NCI-H510A (cell line): ENCODE results near the gene SF3A1.
A peak's percentile ranks its signal among the peaks of the same experiment; 100 is the strongest.
"Not testable (repeated sequence)": the region's sequence is repeated elsewhere in the genome, so short reads cannot be mapped to it uniquely, and the experiment has no call there.

Experiments
- DNase-seq: peaks from one replicate; lab custom pipeline; 2025; lab: John Stamatoyannopoulos, UW

SF3A1 gene, protein sequence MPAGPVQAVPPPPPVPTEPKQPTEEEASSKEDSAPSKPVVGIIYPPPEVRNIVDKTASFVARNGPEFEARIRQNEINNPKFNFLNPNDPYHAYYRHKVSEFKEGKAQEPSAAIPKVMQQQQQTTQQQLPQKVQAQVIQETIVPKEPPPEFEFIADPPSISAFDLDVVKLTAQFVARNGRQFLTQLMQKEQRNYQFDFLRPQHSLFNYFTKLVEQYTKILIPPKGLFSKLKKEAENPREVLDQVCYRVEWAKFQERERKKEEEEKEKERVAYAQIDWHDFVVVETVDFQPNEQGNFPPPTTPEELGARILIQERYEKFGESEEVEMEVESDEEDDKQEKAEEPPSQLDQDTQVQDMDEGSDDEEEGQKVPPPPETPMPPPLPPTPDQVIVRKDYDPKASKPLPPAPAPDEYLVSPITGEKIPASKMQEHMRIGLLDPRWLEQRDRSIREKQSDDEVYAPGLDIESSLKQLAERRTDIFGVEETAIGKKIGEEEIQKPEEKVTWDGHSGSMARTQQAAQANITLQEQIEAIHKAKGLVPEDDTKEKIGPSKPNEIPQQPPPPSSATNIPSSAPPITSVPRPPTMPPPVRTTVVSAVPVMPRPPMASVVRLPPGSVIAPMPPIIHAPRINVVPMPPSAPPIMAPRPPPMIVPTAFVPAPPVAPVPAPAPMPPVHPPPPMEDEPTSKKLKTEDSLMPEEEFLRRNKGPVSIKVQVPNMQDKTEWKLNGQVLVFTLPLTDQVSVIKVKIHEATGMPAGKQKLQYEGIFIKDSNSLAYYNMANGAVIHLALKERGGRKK

DNA sequence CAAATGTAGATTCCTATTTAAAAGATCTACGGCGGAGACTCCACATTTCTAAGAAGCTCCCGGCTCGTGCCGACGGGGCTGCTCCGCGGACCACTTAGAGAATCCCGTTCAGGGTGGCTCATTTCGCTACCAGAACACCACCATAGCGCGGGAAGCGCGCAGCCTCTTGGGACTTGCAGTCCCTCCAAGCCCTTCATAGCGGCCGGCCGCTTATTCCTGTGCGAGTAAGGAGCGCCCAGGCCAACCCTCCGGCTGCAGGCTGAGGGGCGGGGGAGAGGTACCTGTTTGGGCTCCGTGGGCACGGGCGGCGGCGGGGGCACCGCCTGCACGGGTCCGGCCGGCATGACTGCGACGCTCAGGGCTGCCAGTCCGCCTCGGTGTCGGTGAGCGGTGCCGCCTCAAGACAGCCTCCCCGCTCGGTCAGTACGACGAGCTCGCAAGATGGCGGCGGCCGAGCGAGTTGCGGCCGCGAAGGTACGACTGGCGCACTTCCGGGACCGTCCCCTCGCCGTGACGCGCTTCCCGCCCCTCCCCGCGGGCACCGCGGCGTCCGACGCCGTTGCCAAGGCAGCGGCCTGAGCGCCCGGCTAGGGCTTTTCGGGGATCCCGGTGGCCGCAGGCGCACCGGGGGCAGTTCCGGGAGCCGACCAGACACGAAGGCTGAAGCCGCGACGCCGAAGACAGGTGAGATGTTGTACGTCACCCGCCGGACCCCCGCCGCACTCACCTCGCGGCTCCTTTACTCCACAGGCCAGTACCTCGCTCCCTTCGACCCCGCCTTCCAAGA lies at the start of gene SF3A1, which contains the start of gene CCDC157:
Gene SF3A1, minus strand, starts transcription at position 446 of the 787 bp plus-strand sequence. Its CDS starts 102 bp downstream, at position 344.
Gene CCDC157, plus strand, starts transcription at position 559 of the 787 bp plus-strand sequence. CDS start 8,994 bp downstream, outside the sequence.
- DNase-seq: peak; percentile 81

DNA sequence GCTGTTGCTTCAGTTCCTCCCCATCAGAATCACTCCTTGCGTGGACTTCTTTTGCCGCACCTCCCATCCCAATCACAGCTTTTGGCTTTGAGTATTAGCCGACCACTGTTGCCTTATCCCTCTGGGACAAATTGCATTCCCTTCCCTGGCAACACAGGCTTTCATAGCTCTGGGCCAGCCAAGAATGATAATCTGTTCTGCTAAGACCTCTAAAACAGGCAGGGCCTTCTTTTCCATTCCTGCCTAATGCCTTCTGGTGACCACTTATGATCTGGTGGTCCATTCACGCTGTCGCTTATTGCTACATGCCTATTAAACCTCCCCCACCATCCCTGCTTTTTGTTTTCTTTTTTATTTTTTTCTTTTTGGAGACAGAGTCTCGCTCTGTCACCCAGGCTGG lies 49.7 kb upstream of the SF3A1 start:
- no peak for DNase-seq

DNA sequence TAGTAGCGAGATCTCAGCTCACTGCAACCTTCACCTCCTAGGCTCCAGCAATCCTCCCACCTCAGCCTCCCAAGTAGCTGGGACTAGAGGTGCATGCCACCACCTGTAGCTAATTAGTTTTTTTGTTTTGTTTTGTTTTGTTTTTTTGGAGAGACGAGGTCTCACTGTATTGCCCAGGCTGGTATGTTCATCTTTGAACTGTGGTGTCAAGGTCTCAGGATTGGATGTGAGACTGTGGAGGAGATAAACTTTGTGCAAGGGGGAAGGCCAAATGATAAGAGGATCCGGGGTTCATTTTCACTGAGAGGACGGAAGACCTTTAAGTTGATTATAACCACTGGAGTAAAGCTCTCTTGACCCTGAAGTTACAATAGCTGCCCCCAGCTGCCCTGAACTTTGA lies 49.0 kb upstream of the SF3A1 start:
- DNase-seq: no peak

DNA sequence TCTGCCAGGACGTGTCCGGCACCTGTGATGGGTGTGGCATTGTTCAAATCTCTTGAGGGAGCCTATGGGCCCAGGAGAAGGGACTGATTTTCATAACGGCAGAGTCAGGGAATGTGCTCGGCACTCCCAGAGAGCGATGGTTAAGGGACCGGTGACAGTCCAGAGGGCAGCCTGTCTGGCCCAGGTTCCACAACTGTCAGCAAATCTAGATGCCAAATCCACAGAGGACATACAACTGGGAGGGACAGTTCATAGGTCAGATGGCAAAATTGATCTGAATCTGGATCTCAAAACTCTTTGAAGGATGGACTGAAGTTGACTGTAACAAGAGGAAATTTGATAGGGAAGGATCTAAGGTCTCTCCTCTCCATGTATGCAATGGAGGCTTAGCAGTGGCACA lies 47.6 kb upstream of the SF3A1 start:
- no peak for DNase-seq

DNA sequence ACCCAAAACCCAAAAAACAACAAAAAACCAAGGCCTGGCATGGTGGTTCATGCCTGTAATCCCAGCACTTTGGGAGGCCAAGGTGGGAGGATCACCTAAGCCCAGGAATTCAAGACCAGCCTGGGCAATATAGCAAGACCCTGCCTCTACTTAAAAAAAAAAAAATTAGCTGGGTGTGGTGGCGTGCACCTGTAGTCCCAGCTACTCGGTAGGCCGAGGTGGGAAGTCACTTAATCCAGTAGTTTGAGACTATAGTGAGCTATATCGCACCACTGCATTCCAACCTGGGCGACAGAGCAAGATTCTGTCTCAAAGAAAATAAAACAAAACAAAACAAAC lies 46.0 kb upstream of the SF3A1 start:
- DNase-seq: not testable (repeated sequence)

DNA sequence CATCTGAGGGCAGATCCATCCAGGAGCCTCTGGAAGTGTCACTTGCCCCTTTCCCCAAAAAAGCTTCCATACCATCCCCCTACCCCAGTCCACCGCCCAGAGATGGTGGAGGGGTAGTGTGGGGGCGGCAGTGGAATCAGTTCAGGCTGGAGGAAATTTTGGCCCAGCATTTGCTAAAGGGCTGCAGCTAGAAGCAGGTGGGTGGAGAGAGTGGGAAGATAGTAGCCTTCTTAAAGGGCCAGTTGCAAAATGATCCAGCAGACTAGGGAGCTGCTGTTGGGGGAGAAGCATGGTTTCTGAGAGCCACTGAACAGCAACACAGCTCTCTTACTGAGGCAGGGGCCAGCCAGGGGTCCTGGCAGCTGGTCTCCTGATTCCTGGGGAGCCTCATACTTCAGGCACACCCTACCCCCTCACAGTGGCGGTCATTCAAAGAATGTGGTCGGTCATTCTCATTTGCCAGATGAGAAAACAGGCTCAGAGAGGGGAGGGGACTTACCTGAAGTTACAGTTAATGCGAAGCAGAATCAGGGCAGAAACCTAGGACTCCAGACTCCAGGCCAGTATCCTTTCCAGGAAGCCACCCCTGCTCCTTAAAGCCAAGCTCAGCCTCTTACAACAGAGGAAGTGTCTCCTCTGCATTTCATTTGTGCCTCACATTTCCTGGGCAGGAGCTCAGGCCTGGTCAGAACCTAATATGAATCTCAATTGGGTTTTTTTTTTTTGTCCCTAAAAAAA lies 45.5 kb upstream of the SF3A1 start:
- no peak for DNase-seq

DNA sequence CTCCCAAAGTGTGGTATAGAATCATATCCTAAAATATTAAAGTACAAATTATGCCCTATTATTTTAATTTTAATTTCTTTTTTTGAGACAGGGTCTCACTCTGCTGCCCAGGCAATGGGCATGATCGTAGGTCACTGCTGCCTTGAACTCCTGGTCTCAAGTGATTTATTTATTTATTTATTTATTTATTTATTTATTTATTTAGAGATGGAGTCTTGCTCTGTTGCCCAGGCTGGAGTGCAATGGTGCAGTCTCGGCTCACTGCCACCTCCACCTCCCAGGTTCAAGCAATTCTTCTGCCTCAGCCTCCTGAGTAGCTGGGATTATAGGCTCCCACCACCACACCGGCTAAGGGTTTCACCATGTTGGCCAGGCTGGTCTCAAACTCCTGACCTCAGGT lies 44.3 kb upstream of the SF3A1 start:
- DNase-seq: not testable (repeated sequence)

DNA sequence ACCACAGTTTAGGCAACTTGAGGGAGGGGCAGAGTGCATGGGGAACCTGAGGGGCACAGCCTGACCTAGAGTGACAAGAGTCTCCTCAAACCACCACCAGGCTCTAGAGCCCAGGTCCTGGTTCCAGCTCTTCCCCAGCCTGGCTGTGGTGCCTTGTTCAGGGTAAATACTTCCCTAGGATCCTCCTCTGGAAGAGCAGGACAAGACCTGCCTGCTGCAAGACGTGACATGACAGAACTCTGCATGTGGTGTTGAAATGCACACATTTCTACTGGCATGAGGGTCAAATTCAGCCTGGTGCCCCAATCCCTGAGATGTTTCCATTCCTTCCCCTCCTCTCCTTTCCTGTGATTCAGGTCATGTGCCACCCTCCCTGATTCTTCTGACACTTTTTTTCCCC lies 43.5 kb upstream of the SF3A1 start:
- no peak for DNase-seq

DNA sequence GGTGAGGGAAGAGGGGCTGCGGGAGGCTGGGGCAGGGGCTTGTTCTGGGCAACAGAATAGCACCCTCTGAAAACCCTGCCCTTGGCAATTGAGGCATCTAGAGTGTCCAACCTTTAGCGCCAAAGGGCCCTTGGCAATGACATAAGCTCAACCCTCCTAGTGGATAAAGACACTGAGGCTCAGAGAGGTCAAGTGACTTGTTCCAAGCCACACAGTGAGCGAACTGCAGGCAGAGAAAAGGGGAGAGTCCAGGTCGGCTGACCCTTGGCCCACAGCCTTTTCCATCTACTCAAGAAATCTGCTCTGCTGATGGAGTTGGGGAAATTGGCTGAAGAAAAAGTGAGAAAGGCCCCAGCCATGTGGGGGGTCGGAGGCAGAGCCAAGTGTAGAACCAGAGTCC lies 43.0 kb upstream of the SF3A1 start:
- DNase-seq: no peak

DNA sequence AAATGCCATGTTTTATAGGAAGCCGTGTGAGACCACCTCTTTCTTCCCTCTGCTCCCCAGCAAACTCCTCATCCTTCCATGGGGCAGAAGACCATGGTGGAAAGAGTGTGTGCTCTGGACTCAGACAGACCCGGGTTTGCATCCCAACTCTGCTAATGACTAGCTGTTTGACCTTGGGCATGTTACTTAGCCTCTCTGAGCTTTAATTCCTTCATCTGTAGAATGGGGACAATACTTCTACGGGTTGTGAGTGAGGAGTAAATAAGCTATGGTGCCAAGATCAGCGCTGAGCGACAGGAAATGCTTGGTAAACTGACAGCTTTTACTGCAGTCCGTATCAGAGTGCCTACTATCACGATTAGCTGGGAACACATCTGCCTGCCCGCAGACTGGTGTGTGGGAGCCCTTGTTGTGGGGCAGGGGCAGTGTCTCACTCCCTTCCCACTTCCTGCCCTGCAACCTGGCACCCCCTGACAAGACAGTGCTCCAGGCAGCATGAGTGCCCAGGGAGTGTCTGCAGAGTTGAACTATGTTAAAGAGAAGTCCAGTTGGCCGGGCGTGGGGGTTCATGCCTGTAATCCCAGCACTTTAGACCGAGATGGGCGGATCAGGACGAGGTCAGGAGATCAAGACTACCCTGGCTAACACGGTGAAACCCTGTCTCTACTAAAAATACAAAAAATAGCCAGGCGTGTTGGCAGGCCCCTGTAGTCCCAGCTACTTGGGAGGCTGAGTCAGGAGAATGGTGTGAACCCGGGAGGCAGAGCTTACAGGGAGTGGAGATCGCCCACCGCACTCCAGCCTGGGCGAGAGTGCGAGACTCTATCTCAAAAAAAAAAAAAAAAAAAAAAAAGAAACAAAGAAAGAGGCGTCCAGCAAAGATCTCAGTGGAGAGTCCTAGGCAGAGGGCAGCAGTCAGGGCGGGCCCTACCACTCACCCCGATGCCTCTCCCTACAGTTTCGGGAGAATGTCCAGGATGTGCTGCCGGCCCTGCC lies 42.3 kb upstream of the SF3A1 start:
- no peak for DNase-seq

DNA sequence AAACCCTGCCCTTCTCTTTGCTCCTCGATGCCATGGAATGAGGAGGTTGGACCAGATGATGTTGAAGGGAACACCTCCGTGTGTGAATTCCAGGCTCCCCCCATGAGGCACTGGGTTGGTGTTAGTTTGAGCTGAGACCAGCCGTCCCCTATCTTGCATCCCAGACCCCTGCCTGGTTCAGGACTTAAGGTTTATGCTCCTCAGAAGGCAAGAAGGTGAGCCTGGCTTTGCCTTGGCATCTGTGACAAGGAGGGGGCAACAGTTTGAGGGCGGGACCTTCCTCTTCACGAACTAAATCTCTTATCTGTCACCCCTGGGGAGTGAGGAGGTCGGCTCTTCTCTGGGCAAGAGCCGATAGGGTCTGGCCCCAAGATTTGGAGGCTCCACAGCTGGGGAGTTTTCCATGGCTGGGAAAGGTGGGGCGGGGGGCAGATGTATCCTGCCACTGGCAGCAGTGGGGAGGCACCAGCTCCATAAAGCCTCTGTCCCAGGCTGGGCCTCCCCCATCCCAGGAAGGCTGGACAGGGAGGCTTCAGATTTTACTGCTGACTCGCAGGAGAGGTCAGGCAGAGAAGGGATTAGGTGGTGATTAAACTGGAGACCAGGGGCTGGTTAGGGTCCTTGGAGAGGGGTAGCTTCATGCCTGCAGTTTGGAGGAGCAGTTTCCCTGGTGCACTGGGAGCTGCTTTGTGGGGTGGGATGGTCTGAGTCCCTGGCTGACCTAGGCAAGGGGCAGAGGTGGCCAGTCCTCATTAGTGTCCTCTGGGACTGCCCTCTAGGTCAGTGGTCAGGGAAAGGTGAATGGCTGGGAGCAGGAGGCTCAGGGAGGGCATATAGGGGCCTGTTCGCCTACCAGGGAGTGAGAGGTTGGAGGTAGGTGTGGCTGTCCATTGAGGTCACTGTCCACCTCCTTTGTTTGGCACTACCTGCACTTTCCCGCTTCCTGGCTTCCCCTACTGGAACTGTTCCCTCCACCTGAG lies 41.3 kb upstream of the SF3A1 start:
- no peak for DNase-seq

DNA sequence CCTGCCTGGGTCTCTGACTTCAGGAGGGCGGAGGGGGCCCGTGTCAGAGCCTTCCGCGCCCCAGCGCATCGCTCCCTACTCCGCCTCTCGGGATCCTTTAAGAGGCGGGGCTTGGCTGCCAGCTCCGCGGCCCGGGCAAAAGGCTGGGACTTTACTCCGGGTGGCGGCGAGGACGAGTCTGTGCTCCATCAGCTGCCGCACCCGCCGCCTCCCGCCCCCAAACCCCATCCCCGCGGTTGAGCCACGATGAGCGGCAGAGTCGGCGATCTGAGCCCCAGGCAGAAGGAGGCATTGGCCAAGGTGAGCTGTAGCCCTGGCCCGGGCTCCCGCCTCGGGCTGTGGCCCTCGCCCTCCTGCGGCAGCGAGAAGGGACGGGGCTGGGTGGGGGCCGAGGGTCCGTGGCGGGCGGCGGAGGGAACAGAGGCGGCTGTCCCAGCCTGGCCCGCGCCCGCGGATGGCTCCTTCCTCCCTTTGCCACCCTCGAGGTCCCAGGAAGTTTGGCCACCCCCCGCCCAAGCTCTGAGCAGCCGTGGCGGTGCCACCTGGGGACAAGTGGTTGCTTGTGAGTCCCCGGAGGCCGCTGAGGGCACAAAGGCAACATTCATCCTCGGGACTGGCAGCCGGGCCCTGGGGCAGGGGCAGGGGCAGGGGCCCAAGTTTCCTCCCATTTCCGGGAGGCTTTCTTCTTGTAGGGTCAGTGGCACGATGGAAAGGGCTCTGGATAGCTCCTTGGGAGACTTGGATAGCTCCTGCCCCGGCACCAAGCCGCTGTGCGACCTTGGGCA lies 40.4 kb upstream of the SF3A1 start, which contains the start of gene SEC14L2:
Gene SEC14L2, plus strand, starts transcription at position 148 of the 785 bp plus-strand sequence. Its CDS starts 99 bp downstream, at position 247.
- peak; percentile 24 for DNase-seq

DNA sequence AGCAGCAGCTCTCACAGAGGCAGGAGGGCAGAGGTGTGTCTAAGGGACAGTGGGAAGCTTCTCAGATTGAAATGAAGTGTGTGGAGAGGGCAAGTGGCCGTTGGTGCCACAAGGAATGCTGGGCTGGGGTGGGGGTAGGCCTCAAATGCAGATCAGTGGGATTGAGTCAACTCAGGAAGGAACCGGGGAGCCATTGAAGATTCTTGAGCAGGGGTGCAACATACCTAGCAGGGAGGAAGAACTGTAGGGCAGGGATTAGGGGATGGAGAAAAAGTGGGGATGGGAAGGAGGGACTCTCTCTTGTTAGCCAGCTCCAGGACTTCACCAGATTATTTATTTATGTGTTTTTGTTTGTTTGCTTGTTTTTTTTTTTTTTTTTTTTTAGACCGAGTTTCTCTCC lies 37.2 kb upstream of the SF3A1 start:
- no peak for DNase-seq

DNA sequence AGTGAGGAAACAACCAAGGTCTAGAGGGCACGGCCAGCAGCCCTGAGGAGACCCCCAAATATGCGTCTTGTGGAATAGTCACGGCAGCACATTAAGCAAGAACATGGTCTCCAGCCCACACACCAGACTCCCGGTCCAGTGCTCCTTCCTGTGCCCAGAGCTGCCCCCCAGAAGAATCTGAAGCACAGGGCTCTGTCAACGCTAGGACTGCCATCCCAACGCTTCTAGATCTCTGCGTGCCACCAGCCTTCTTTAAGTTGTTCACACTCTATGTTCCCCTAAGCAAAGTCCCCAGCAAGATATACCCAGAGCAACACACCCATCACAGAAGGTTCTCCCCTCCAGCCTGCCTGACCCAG lies 36.6 kb upstream of the SF3A1 start:
- DNase-seq: no peak

DNA sequence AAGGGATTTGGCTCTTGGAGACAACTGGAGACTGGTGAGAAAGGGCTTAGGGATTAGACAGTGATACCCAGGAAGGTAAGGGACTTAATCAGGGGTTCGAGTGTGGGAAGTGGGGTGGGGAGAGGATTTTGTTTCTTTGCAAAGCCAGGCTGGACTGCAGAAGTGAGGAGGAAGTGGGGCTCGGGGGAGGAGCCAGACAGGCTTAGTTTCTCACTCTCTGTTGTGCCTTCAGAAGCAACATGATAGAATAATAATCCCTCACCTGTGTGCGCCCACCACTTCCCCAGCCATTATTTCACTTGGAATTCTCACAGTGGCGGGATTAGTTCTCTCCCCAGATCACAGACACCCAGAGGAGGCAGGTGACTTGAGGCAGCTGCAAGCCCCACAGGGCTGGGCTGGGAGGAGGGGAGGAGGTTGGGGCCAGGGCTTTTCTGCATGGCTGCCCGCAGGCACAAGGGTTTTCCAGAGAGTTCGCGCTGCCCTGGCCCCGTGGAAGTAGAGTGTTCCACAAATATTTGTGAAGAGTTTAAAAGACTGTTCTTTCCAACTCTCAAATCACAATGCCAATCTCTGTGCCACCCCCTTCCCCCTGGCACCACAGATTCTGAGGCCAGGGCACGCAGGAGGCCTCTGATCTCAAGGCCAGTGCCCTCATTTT lies 36.1 kb upstream of the SF3A1 start:
- no peak for DNase-seq

DNA sequence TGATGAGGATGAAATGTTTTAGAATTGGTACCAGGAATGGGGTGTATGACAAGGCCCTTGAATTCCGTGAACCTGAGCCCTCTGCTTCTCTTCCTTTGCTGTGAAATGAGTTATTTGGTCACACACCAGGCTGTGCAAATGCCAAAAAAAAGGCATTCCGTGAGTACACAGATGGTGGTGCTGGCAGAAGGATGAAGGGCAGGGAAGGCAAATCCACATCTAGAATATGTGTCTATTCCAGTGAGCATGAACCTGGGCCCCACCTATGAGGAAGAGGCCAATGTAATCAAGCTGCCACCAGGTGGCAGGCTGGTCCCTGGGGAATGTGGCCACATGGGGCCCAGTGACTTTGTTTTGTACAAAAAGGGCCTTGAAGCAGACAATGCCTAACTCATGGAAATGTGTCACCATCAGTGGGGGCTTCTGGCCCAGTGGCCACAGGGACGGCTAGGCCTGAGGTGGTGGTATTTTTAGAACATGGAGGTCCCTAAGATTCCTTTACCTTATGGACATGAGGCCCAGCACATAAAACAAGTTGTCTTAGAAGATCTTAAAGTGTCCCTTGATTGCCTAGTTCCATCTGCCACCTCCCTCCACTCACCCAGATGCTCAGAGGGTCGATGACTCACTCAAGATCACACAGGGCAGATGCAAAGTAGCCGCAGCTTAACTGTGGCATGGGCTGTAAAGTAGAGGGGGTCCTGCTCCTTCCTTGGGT lies 34.4 kb upstream of the SF3A1 start:
- no peak for DNase-seq
